Neuronal stem cell (in vitro differentiated cells): ENCODE results near the gene RPLP2.
A peak's percentile ranks its signal among the peaks of the same experiment; 100 is the strongest.

ENCODE experiments used
- DNase-seq: peaks from one replicate; pipeline ENCODE4 v3.0.0-alpha.2; 2013; ENCODE audit warnings: low spot score
- H2AFZ ChIP-seq: one replicate; pipeline ENCODE4 v1.6.1; 2013; ENCODE audit warnings: mild to moderate bottlenecking, low read length, inconsistent platforms
- H2AK5ac ChIP-seq: 2 replicates; pipeline ENCODE4 v1.6.1; 2013; ENCODE audit warnings: low read depth, mild to moderate bottlenecking, inconsistent platforms, low read length, moderate library complexity, mixed read lengths
- H2BK120ac ChIP-seq: 2 replicates; pipeline ENCODE4 v1.6.1; 2013; ENCODE audit warnings: low read depth, mild to moderate bottlenecking, inconsistent platforms, low read length, moderate library complexity, mixed read lengths
- H2BK12ac ChIP-seq: one replicate; pipeline ENCODE4 v1.6.1; 2013; ENCODE audit warnings: low read length, inconsistent platforms
- H2BK15ac ChIP-seq: 2 replicates; pipeline ENCODE4 v1.6.1; 2013; ENCODE audit warnings: mild to moderate bottlenecking, low read length, inconsistent platforms, mixed read lengths
- H2BK5ac ChIP-seq: one replicate; pipeline ENCODE4 v1.6.1; 2013; ENCODE audit warnings: inconsistent platforms, mild to moderate bottlenecking, low read length, moderate library complexity
- H3K14ac ChIP-seq: one replicate; pipeline ENCODE4 v1.6.1; 2013; ENCODE audit warnings: low read length, inconsistent platforms
- H3K18ac ChIP-seq: 2 replicates; pipeline ENCODE4 v1.6.1; 2013; ENCODE audit warnings: low read length, inconsistent platforms
- H3K23ac ChIP-seq: 2 replicates; pipeline ENCODE4 v1.6.1; 2013; ENCODE audit warnings: low read depth, mild to moderate bottlenecking, mixed read lengths, low read length, inconsistent platforms; ENCODE audit not compliant: poor library complexity
- H3K27ac ChIP-seq: replicated peaks from 3 replicates; pipeline ENCODE4 v1.5.1; 2013; ENCODE audit warnings: low read length, inconsistent platforms
- H3K27me3 ChIP-seq, 3 experiments: 2 replicates each; pipeline ENCODE4 v1.6.1; 2013; ENCODE audit warnings: low read length in 3 of 3, mild to moderate bottlenecking in 2 of 3, inconsistent platforms in 1 of 3, low read depth in 1 of 3, mixed read lengths in 1 of 3, moderate library complexity in 1 of 3; ENCODE audit not compliant: control insufficient read depth in 3 of 3, insufficient read depth in 3 of 3
- H3K36me3 ChIP-seq, 2 donors: replicated peaks in 1 of 2; 2 replicates each; pipeline ENCODE4 v1.6.1; 2013; ENCODE audit warnings: low read length in 2 of 2; ENCODE audit not compliant: control insufficient read depth in 2 of 2, insufficient read depth in 2 of 2
- H3K4ac ChIP-seq: 2 replicates; pipeline ENCODE4 v1.6.1; 2013; ENCODE audit warnings: inconsistent platforms, mild to moderate bottlenecking, low read length, moderate library complexity
- H3K4me1 ChIP-seq, 2 donors: 1 replicate in 1 of 2; 2 replicates in 1 of 2; pipeline ENCODE4 v1.6.1; 2013; ENCODE audit warnings: low read length in 2 of 2, low read depth in 1 of 2; ENCODE audit not compliant: control insufficient read depth in 2 of 2, insufficient read depth in 1 of 2
- H3K4me2 ChIP-seq: one replicate; pipeline ENCODE4 v1.6.1; 2013; ENCODE audit warnings: mild to moderate bottlenecking, low read length, inconsistent platforms; ENCODE audit not compliant: insufficient read depth, poor library complexity, severe bottlenecking
- H3K4me3 ChIP-seq, 2 donors: 2 replicates each; pipeline ENCODE4 v1.5.1; 2013; ENCODE audit warnings: low read length in 2 of 2, mild to moderate bottlenecking in 2 of 2, inconsistent platforms in 1 of 2, moderate library complexity in 1 of 2
- H3K79me1 ChIP-seq: one replicate; pipeline ENCODE4 v1.6.1; 2013; ENCODE audit warnings: low read depth, mild to moderate bottlenecking, inconsistent platforms, low read length, moderate library complexity
- H3K9ac ChIP-seq: one replicate; pipeline ENCODE4 v1.6.1; 2013; ENCODE audit warnings: mild to moderate bottlenecking, low read depth, low read length, inconsistent platforms; ENCODE audit not compliant: poor library complexity
- H3K9me3 ChIP-seq, 2 donors: replicated peaks in 1 of 2; 2 replicates each; pipeline versions ENCODE3 to v1.6.1; 2013; ENCODE audit warnings: low read length in 2 of 2, mild to moderate bottlenecking in 2 of 2, inconsistent platforms in 1 of 2, low read depth in 1 of 2, mixed read lengths in 1 of 2, moderate library complexity in 1 of 2; ENCODE audit not compliant: control insufficient read depth in 2 of 2, insufficient read depth in 1 of 2
- H4K8ac ChIP-seq: one replicate; pipeline ENCODE4 v1.6.1; 2013; ENCODE audit warnings: low read depth, mild to moderate bottlenecking, inconsistent platforms, low read length, moderate library complexity
- H4K91ac ChIP-seq: one replicate; pipeline ENCODE4 v1.6.1; 2013; ENCODE audit warnings: low read length, low read depth, mild to moderate bottlenecking, inconsistent platforms; ENCODE audit not compliant: poor library complexity
- WGBS, 2 donors: extraction: QIAGEN DNeasy Blood & Tissue Kit; methylation state at CpG; one replicate each; pipeline ENCODE4 v1.1.7; 2013; ENCODE audit warnings: missing lambda C conversion rate in 2 of 2, mixed read lengths in 1 of 2; ENCODE audit not compliant: insufficient read length in 2 of 2, insufficient replicate concordance in 1 of 2; ENCODE audit errors: extremely low coverage in 2 of 2; 5-methylcytosine and 5-hydroxymethylcytosine counted together

The RPLP2 gene

DNA sequence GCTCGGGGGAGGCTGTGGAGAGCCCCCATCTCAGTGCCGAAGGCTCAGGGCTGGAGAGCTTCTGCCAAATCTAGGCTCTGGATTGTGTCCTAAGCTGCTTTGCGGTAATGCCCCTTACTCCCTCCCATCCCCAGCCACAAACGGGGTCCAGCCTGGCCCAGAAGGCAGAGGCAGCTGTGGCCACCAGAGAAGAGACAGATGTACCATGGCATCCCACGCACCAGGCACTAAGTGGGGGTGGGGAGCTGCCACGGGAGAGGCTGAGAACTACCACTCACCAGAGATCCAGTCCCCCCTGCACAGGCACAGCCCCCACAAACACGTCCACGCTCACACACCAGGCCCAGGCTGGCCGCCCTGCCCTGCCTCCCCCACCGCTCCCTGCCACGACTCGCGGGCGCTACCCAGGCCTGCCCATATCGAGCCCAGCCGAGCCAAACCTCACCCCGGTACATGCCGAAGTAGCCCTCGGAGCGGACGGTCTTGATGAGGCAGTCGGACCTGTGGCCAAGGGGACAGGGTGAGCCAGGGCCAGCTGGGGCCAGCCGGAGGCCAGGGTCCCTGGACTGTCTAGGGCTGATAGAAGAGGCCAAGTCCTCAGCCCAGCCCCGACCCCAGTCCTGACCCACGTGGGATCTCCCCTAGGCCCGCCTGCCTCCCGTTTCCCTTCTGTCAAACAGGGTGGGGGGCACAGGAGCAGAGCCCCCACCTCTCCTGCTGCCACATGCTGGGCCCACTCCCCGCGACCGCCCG is 15.6 kb upstream of the RPLP2 start:
- Histone ChIP-seq H2BK12ac (no peak overlapping the region), H3K27ac (no peak overlapping the region), H3K4me3 (peak overlapping the region in 1 of 2 donors; percentile 26), H2BK15ac (no peak overlapping the region), H3K9me3 (no peaks in the 10 kb centered on the region), H4K8ac (no peak overlapping the region), H3K4ac (no peak overlapping the region), H3K23ac (peak overlapping the region; percentile 95), H2BK120ac (no peak overlapping the region), H4K91ac (no peak overlapping the region), H3K27me3 (no peaks in the 10 kb centered on the region), H2BK5ac (peak overlapping the region; percentile 82), H3K4me2 (no peak overlapping the region), H3K79me1 (peaks cover 24% of the 10 kb centered on the region), H2AK5ac (peak overlapping the region; percentile 56), H3K9ac (peak overlapping the region; percentile 70), H3K4me1 (peaks cover 18 to 21% of the 10 kb centered on the region in 2 donors), H3K18ac (no peak overlapping the region), H3K14ac (no peak overlapping the region), H3K36me3 (peaks cover 19 to 43% of the 10 kb centered on the region in 2 donors), H2AFZ (no peak overlapping the region)
- no CpG with 5 or more reads among the region's 31 CpGs for WGBS, 2 donors
- no peak for DNase-seq

DNA sequence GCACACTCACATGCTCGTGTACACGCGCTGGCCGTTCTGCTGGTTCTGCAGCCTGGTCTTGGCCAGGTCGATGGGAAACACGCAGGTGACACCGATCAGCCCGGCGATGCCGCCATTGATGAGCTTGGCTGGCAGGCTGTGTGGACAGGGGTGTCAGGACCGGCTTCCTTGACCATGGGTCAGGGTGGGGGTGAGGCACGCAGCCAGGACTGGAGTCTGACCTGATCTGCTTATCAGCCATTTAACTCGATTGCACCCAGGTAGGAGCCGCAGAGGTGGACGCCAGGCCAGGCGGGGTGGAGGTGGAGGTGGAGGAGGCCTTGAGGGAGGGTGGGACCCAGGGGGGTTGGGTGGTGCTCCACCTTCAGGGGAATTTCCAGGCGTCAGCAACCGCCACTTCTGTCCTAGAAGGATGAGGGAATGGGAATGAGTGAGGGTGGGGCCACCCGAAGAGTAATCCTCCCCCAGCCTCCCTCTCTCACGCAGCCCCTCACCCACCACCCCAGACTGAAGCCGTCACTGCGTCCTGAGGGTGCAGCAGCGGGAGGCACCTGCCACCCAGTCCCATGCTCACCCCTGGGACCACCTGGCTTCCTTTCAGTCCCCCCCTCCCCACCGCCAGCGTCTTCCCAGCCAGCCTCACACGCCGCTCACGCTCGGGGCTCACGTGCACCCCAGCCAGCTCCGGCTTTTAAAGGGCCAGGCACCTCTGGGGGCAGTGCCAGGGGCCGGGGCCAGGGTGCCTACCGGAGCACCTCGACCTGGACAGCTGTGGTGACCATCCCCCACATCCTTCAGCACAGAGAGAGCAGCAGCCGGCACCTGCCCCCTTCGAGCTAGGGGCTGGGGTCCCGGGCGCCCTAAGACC is 14.8 kb upstream of the RPLP2 start:
- Histone ChIP-seq H3K27ac (no peak overlapping the region), H4K8ac (no peak overlapping the region), H2AFZ (no peak overlapping the region), H2BK120ac (no peak overlapping the region), H3K14ac (peak overlapping the region; percentile 38), H2BK15ac (no peak overlapping the region), H3K23ac (peak overlapping the region; percentile 95), H3K9me3 (no peaks in the 10 kb centered on the region), H4K91ac (no peak overlapping the region), H3K4ac (no peak overlapping the region), H2AK5ac (peak overlapping the region; percentile 10), H3K79me1 (peaks cover 24% of the 10 kb centered on the region), H3K4me3 (no peak overlapping the region), H3K36me3 (peaks cover 19 to 51% of the 10 kb centered on the region in 2 donors), H2BK5ac (peak overlapping the region; percentile 82), H3K18ac (peak overlapping the region; percentile 64), H2BK12ac (peak overlapping the region; percentile 41), H3K9ac (peak overlapping the region; percentile 70), H3K4me1 (peaks cover 15 to 16% of the 10 kb centered on the region in 2 donors), H3K27me3 (no peaks in the 10 kb centered on the region), H3K4me2 (peak overlapping the region; percentile 11)
- DNase-seq: no peak
- WGBS, 2 donors: no CpG with 5 or more reads among the region's 38 CpGs

DNA sequence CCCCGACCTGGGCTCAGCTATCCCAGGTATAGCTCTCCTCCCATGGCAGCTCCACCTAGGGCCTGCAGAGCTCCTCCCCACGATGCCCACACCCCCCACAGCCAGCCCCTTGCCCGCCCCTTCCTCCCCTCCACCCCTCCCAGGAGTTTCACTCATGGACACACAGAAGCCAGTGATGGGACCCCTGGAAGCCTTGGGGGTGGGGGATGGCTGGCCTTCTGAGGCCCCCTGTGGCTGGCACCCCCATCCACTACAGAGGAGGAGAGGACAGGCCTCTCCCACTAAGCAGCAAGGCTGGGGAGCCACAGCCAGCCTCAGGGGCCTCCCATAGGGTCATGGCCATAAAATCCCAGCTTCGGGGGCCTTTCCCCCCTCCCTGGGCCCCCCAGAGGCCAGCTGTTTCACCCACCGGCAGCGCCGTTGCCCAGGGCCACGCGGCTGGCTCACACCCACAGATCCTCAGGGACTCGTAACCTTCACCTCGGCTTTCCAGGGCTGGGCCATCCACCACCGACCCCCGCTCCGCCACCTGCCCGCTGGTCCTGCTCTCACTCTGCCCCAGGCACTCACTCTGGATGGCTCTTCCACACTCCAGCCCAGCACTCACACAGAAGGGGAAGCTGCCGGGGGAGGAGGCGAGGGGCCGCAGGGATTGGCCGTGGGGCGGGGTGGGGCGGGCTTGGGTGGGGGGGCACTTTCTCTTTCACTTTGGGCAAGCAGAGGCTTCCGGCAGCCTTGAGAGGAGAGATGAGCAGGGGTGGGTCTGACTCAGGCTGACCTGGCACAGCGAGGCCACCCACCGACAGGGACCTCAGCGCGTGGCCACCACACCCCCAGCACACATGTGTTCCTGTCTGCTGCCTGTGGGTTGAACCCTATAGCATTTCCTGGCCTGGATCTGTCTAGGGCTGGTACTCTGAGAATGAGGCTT is 13.9 kb upstream of the RPLP2 start:
- Histone ChIP-seq H4K8ac (no peak overlapping the region), H2AK5ac (peak overlapping the region; percentile 89), H3K4me3 (peak overlapping the region in 1 of 2 donors; percentile 99), H3K27me3 (no peaks in the 10 kb centered on the region), H3K79me1 (peaks cover 24% of the 10 kb centered on the region), H2BK15ac (peak overlapping the region; percentile 89), H3K9ac (peak overlapping the region; percentile 85), H2BK120ac (peak overlapping the region; percentile 16), H3K4me1 (peaks cover 12 to 15% of the 10 kb centered on the region in 2 donors), H2AFZ (no peak overlapping the region), H3K23ac (peak overlapping the region; percentile 76), H2BK5ac (peak overlapping the region; percentile 10), H3K27ac (peak overlapping the region; percentile 45), H3K4ac (peak overlapping the region; percentile 70), H3K36me3 (peaks cover 22 to 60% of the 10 kb centered on the region in 2 donors), H2BK12ac (no peak overlapping the region), H4K91ac (no peak overlapping the region), H3K9me3 (no peaks in the 10 kb centered on the region), H3K14ac (peak overlapping the region; percentile 98), H3K18ac (peak overlapping the region; percentile 85), H3K4me2 (peak overlapping the region; percentile 92)
- DNase-seq: no peak
- WGBS, 2 donors: no CpG with 5 or more reads among the region's 26 CpGs
